ENCODE data around the gene SUPT6H.

- TF ChIP-seq CTCF (IDR thresholded peaks at IDR 0.05) (no peak), REST (IDR thresholded peaks at IDR 0.05; ENCODE audit: low read depth, low read length) (no peak), EP300 (IDR thresholded peaks at IDR 0.05; ENCODE audit: borderline replicate concordance in 1 of 2, low read depth in 1 of 2, low read length in 1 of 2) (no peak), EZH2phosphoT487 (IDR thresholded peaks at IDR 0.05; ENCODE audit: borderline replicate concordance, low read depth) (no peak)
Measured at GRCh38 chr17:28700278-28700677, 38.3 kb downstream of the SUPT6H start.
